ENCODE results near the gene WDR46.

Gene WDR46, protein sequence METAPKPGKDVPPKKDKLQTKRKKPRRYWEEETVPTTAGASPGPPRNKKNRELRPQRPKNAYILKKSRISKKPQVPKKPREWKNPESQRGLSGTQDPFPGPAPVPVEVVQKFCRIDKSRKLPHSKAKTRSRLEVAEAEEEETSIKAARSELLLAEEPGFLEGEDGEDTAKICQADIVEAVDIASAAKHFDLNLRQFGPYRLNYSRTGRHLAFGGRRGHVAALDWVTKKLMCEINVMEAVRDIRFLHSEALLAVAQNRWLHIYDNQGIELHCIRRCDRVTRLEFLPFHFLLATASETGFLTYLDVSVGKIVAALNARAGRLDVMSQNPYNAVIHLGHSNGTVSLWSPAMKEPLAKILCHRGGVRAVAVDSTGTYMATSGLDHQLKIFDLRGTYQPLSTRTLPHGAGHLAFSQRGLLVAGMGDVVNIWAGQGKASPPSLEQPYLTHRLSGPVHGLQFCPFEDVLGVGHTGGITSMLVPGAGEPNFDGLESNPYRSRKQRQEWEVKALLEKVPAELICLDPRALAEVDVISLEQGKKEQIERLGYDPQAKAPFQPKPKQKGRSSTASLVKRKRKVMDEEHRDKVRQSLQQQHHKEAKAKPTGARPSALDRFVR

DNA sequence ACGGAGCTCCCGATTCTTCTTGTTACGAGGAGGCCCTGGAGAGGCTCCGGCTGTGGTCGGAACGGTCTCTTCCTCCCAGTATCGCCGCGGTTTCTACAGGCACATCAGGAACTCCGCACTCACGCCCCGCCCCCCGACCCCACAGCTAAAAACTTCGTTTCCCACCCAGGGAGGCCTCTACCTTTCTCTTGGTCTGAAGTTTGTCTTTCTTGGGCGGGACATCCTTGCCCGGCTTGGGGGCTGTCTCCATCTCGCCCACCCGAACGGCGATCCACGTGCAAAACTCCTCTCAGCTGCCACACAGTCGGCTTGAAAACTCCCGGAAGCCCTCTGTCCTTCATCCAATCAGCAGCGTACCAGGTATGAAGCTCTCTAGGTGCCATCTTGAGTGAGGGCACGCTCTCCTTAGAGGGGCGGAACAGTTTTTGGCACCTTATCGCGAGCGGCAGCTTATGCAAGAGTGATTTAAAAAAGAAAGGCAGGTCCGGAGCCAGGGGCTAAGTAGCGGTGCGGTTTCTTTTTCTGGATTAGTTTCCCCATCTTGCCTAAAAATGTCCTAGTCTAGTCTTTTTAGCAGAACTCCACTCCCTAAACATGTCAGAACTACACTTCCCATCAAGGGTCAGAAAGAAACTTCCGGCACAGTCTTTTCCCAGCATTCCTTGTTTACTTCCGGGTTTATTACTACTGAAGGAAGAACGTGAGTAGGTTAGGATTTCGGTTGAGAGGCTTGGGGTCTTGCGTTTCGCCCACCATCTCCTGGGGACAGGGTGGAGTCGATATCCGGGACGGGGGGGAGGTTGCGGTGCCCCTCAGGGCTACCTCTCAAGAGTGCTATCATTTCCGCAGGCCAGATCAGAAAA lies at the start of gene WDR46, which contains the start of gene PFDN6:
Gene WDR46 (minus strand): TSS at position 319 of the 863 bp plus-strand sequence. CDS start 69 bp downstream, at position 250.
Gene PFDN6 (plus strand): TSS at position 681 of the 863 bp plus-strand sequence. CDS start 256 bp downstream, outside the sequence.
- DNase-seq (ENCODE audit: low read depth), result peak; percentile 80

GRCh38 chr6:33336495-33336894 lies 47.5 kb upstream of the WDR46 start:
- no peak for DNase-seq (ENCODE audit: low read depth)

DNA sequence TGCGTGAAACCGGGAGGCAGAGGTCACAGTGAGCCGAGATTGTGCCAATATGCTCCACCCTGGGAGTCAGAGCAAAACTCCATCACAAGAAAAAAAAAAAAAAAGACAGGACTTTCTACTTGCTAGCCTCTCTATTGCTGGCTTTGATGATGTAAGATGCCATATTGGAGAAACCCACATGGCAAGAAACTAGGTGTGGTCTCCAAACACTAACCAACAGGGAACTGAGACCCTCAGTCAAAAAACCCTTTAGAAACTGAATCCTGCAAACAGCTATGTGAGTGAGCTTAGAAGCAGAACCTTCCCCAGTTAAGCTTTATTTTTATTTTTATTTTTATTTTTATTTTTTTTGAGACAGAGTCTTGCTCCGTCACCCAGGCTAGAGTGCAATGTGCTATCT lies 46.9 kb upstream of the WDR46 start:
- no peak for DNase-seq (ENCODE audit: low read depth)

- DNase-seq (ENCODE audit: low read depth), result no peak
Observed at GRCh38 chr6:33333666-33334065, 44.6 kb upstream of the WDR46 start.

- no peak for DNase-seq (ENCODE audit: low read depth)
Observed at GRCh38 chr6:33330736-33331135, 41.7 kb upstream of the WDR46 start.

DNA sequence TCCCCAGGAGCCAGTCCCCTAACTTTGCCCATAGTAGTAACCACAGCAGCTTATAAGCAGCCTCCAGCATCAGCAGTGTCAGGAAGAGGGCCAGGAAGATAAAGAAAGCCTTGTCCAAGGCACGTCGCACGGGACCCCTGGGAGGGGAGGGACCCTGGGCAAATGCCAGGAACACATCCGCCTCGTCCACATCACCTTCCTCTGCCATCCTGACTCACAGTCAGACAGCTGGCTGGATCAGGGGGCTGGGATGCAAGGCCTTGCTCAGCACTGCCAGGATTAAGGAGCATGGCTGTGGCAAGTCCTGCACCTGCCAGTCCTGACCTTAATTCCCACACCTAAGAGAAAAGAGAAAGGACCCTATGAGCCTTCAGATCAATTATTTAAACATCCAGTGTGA lies 40.0 kb upstream of the WDR46 start:
- DNase-seq (ENCODE audit: low read depth), result no peak

DNA sequence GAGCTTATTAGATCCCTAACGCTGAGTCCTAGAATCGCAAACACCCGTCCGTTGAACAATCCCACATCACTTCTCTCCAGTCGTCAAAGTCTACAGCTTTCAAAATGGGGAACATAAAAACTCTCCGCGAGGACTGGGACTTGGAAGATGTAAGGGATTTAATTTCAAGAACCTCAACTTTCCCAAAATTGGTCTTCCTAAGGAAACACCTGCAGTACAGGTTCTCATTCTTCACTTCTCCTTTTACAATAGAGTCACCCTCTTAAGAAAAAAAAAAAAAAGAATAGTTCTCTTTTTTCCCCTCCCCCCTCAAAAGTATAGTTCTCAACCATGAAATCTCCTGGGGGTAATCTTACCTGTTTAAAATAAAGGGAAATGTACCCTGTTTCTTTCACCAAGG lies 35.1 kb upstream of the WDR46 start:
- no peak for DNase-seq (ENCODE audit: low read depth)

DNA sequence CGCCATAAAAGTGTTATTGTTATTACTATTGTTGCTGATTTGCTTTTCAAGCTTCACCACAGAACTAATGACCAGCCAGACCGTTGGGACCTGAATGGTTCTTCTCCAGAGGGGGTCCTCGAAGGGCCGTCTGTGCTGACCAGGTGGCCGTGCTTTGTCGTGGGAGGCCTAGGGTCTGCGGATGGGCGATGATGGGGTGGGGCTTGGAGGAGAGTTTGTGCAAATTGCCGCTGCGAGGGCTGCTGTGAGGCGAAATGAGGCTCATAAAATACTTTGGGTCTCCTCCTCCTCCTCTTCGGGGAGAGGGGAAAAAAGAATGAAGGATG lies 34.5 kb upstream of the WDR46 start:
- DNase-seq (ENCODE audit: low read depth), result no peak

GRCh38 chr6:33321227-33321626 lies 32.2 kb upstream of the WDR46 start:
- DNase-seq (ENCODE audit: low read depth), result no peak

DNA sequence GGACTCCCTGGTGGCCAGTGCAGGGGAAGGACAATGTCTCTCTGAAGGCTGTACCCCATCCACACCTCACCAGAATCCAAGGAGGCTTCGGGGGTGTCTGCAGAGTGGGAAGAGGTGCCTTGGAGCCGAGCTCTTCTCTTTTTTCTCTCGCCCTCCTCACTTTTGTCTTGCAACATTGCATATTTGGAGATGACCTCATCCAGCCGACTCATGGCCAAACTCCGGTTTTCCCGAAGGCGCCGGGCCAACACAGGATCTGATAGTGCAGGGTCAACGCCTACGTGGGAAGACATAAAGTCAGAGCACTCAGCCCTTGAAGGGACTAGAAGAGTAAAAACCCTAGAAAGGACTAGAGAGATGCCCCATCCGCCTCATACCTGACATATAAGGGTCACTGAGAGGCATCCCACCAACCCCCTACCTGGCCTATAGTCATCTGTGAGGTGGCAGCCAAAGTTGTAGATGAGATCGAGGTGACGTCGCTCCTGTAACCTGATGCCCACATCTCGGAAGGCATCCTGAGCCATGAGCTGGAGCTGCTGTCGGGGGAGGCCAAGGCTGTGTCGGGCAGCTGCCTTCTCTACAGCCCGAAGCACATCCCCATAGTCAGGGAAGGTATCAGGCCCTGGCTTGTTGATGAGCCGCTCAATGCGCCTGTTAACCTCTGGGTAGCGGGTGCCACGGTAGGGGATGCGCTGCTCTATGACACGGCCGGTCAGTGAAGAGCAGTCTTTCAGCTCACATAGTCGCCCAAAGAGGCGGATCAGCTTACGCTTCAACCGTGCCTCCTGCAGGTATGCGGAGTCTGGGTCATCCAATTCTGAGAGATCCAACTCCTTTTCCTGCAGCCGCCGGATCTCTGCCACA lies 31.5 kb upstream of the WDR46 start:
- DNase-seq (ENCODE audit: low read depth), result peak; percentile 90

DNA sequence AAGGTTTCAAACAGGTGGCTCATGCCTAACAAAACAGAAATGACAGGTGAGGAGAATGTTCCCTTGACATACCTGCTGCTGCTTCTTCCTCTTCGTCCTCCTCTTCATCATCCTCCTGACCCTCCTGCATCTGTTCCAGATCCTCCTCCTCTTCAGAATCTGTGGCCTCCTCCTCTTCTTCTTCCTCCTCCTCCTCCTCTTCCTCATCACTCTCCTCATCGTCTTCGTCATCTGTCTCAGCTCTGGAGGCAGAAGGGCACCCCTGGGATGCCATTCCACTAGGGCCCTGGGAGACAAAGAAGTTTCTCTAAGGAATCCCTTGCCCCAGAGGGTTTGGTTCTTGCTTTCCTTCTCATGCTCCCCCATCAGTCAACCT lies 30.9 kb upstream of the WDR46 start:
- DNase-seq (ENCODE audit: low read depth), result no peak

- no peak for DNase-seq (ENCODE audit: low read depth)
Observed at GRCh38 chr6:33318426-33319073, 29.5 kb upstream of the WDR46 start.

GRCh38 chr6:33317669-33318425 lies 28.8 kb upstream of the WDR46 start, which contains the start of gene ZBTB22:
ZBTB22 (minus strand) TSS chr6:33317744; CDS start chr6:33316916, 828 bp downstream.
- peak; percentile 99 for DNase-seq (ENCODE audit: low read depth)

DNA sequence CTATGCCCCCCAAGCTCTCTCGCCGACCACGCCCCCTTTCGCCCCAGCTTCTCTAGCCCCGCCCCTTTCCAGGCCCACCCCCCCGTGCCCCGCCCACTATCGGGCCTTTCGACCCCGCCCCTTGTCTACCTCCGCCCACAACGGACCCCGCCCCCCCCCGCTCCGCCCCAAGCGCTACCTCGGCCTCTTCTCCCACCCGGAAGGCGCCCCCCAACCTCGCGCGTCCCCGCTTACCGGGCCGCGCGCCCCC lies 28.3 kb upstream of the WDR46 start:
- DNase-seq (ENCODE audit: low read depth), result no peak

- DNase-seq (ENCODE audit: low read depth), result no peak
Observed at GRCh38 chr6:33316603-33317418, 27.8 kb upstream of the WDR46 start.

DNA sequence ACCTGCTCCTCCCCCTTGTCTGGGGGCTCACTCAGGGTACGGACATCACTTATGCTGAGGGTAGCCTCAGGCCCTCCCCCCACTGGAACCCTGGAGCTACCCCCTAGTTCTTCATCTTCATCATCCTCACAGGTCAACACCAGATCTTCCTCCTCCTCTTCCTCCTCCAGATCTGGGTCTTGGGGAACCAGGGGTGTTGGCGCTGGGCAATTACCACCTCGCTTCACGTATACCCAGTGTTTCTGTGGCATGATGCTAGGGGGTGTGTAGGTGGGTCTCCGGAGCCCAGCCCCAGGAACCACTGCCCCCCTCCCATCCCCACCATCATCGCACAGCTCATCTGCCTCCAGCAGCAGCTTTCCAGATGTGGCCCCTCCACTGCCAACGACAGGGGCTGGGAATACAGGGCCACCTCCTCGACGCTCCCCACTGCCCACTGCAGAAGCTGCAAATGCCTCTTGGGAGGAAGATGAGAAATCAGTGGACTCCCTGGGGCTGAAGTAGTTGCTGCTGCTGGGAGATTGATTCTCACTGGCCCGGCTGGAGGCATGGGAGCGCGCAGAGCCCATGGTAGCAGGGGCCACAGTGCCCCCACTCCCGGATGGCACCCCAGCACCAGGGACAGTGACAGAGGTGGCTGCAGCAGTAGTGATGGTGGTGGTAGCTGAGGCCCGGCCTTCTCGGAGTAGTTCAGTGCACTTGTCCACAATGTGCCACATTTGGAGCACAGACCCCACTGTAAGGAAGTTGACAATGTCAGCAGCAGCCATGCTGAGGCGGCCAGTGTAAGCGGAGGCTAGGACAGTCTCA lies 27.0 kb upstream of the WDR46 start:
- no peak for DNase-seq (ENCODE audit: low read depth)

DNA sequence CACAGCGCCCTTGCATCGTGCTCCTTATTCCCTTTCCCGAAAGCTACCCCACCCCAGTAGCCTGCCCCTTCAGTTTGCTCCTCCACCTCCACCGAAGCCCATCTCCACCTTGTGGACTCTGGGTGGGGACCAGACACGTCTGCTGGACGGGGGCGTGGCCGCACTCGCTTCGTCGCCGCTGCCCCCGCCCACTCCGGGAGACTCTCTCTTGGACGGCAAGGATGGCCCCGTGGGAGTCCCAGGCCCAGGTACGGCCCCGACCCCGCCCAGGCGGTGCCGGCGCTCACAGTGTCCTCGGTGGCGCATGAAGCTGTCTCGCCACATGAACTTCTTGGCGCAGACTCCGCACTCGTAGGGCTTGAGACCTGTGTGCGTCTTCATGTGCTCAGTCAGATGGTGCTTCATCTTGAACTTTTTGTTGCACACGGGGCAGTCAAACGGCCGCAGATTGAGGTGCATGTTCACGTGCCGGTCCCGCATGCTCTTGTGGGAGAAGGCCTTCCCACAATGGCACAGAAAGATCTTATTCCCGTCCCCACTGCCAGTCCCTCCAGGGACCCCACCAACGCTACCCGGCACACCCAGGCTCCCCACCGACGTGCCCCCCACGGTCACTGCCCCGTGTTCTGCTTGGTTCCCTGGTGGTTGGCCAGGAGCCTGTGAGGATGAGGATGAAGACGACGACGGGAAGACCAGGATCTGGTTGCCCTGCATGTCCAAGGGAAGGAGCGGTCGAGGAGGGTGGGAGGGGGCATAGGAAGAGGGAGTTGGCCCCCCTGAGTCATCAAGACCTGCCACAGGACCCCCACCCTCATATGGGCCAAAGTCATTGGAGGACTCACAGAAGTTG lies 26.1 kb upstream of the WDR46 start:
- DNase-seq (ENCODE audit: low read depth), result no peak

- DNase-seq (ENCODE audit: low read depth), result peak; percentile 61
Observed at GRCh38 chr6:33314515-33314942, 25.5 kb upstream of the WDR46 start.
